D721Med (cell line): ENCODE measurements around the gene RASAL3.
A peak's percentile ranks its signal among the peaks of the same experiment; 100 is the strongest.
"Not testable (repeated sequence)": the region's sequence is repeated elsewhere in the genome, so short reads cannot be mapped to it uniquely, and the experiment has no call there.

Experiments used
- DNase-seq: peaks from one replicate; pipeline ENCODE4 v3.0.0; 2011; ENCODE audit warnings: low spot score; ENCODE audit not compliant: insufficient read length
- FAIRE-seq: peaks from 2 replicates; lab custom pipeline; 2011; peaks lifted over from hg19 to GRCh38; lab: Jason Lieb, UNC
- TF ChIP-seq, protein P1 (sequence below): IDR thresholded peaks from 2 replicates; pipeline ENCODE4 v1.5.1; 2012; ENCODE audit warnings: mild to moderate bottlenecking, control low read depth; ENCODE audit not compliant: insufficient read depth; ENCODE audit errors: missing control alignments

Gene RASAL3

GRCh38 chr19:15419413-15420025 lies 44.8 kb downstream of the RASAL3 start:
- no peak for FAIRE-seq
- no peak for DNase-seq
- TF ChIP-seq, protein P1, sequence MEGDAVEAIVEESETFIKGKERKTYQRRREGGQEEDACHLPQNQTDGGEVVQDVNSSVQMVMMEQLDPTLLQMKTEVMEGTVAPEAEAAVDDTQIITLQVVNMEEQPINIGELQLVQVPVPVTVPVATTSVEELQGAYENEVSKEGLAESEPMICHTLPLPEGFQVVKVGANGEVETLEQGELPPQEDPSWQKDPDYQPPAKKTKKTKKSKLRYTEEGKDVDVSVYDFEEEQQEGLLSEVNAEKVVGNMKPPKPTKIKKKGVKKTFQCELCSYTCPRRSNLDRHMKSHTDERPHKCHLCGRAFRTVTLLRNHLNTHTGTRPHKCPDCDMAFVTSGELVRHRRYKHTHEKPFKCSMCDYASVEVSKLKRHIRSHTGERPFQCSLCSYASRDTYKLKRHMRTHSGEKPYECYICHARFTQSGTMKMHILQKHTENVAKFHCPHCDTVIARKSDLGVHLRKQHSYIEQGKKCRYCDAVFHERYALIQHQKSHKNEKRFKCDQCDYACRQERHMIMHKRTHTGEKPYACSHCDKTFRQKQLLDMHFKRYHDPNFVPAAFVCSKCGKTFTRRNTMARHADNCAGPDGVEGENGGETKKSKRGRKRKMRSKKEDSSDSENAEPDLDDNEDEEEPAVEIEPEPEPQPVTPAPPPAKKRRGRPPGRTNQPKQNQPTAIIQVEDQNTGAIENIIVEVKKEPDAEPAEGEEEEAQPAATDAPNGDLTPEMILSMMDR: no peak

- TF ChIP-seq, protein P1: peak; percentile 47
- DNase-seq: peak; percentile 95
- FAIRE-seq: no peak
Measured at GRCh38 chr19:15418579-15419412, 45.5 kb downstream of the RASAL3 start, which contains the start of gene AKAP8L. AKAP8L (minus strand) TSS chr19:15418988; CDS start chr19:15418923, 65 bp downstream.

GRCh38 chr19:15418231-15418578 lies 46.1 kb downstream of the RASAL3 start:
- DNase-seq (no peak), FAIRE-seq (no peak)
- TF ChIP-seq, protein P1: no peak

GRCh38 chr19:15417699-15418098 lies 46.6 kb downstream of the RASAL3 start:
- DNase-seq (no peak), FAIRE-seq (no peak)

GRCh38 chr19:15412832-15413231 lies 51.5 kb downstream of the RASAL3 start:
- no peak for FAIRE-seq
- DNase-seq: no peak
- TF ChIP-seq, protein P1: no peak

More at GRCh38 chr19:15417699-15418098, 46.6 kb downstream of the RASAL3 start:
- TF ChIP-seq, protein P1: no peak

DNA sequence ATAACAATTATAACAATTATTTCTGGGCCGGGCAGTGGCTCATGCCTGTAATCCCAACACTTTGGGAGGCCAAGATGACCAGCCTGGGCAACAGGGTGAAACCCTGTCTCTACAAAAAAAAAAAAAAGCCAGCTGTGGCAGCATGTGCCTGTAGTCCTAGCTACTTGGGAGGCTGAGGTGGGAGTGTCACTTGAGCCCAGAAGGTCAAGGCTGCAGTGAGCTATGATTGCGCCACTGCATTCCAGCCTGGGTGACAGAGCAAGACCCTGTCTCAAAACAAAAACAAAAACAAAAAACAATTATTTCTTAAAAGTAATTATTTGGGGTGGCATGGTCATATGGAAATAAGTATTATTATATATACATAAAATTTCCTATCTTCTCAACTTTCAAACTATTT lies 53.0 kb downstream of the RASAL3 start:
- not testable (repeated sequence) for DNase-seq

DNA sequence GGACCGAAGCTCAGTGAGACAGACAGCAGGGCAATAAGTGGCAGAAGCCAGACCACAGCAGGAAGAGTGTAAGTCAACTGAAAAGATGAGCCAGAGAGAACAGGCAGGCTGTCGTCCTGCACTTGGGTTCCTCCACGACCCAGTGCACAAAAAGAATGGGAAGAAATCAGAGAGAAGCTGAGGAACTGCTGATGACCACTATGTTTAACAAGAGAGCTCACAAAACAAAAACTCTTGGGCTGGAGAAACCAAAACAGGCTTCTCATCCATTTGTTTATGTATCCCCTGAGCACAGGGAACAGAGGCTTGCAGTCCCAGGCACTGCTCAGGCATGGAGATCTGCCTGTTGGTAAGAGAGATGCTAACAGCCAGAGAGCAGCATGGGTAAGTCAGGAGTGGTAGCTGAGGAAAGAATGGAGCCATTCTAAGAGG lies 59.5 kb downstream of the RASAL3 start:
- TF ChIP-seq, protein P1: no peak
- DNase-seq (no peak), FAIRE-seq (no peak)

More for the DNA sequence above, 53.0 kb downstream of the RASAL3 start:
- FAIRE-seq: not testable (repeated sequence)
